MM.1S (cell line): ENCODE measurements around the gene ERICH6.

ENCODE experiments used
- CTCF ChIP-seq: fragments of 300-600 bp; sonication (generic); IDR thresholded peaks from 2 replicates; pipeline ENCODE4 v1.5.1; 2016; ENCODE audit warnings: antibody characterized with exemption, low read length, mixed read lengths
- EZH2 ChIP-seq: fragments of 300-600 bp; sonication (generic); optimal IDR thresholded peaks from 2 replicates; pipeline ENCODE3; 2017; ENCODE audit warnings: low read depth, mild to moderate bottlenecking, antibody characterized with exemption, low read length, mixed read lengths

DNA sequence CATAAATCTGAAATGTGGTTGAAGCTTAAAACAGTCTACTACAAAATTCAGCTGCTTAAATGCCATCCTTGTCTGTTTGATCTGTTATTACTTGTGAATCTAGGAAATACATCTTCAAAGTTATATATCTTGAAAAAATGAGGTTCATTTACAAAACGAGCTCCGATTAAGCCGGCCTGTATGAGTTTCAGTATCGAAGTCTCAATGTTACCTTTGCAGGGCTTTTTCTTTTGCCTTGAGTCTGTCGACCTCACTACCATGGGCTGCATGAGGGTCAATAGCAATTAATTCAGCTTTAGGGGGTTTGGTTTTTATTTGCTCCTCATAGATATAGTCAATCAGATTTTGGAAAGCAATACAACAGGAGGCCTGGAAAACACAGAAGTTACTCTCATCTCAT lies 23.2 kb downstream of the ERICH6 start:
- TF ChIP-seq CTCF (no peak), EZH2 (no peak)
